ENCODE results near the gene PLCE1.

The PLCE1 gene

GRCh38 chr10:94010116-94010515, 16.4 kb downstream of the PLCE1 start:
- no peak overlapping the region for H3K4me3 ChIP-seq (ENCODE audit: low read length, poor library complexity, severe bottlenecking)
- no peaks in the 10 kb centered on the region for H4K20me1 ChIP-seq (ENCODE audit: insufficient read depth, low read length, poor library complexity, severe bottlenecking)
- no peaks in the 10 kb centered on the region for H3F3A ChIP-seq (ENCODE audit: low read depth)
- no peak overlapping the region for H2AFZ ChIP-seq (ENCODE audit: low read length)
- no peaks in the 10 kb centered on the region for H3K9me3 ChIP-seq (ENCODE audit: insufficient read depth, low read depth, low read length)
- no peaks in the 10 kb centered on the region for H3K36me3 ChIP-seq (ENCODE audit: insufficient read depth, low read length)
- H3K4me2 ChIP-seq (ENCODE audit: low read depth, low read length, poor library complexity, severe bottlenecking): no peak overlapping the region
- H3K79me2 ChIP-seq (ENCODE audit: insufficient read depth, low read length): no peaks in the 10 kb centered on the region
- H3K27me3 ChIP-seq (ENCODE audit: insufficient read depth, low read length, poor library complexity, severe bottlenecking): no peaks in the 10 kb centered on the region
- no peaks in the 10 kb centered on the region for H3K4me1 ChIP-seq (ENCODE audit: insufficient read depth, low read length, poor library complexity, severe bottlenecking)
- H3K9ac ChIP-seq (ENCODE audit: low read depth, low read length, poor library complexity, severe bottlenecking): no peak overlapping the region
- no peaks in the 10 kb centered on the region for H3K9me2 ChIP-seq (replicated peaks; ENCODE audit: low read depth, low read length)
- TF ChIP-seq CTCF (conservative IDR thresholded peaks at IDR 0.05; ENCODE audit: low read length) (no peak), EZH2phosphoT487 (IDR thresholded peaks at IDR 0.05; ENCODE audit: borderline replicate concordance) (no peak)

GRCh38 chr10:94010886-94011285, 17.2 kb downstream of the PLCE1 start:
- Histone ChIP-seq H3K27me3 (ENCODE audit: insufficient read depth, low read length, poor library complexity, severe bottlenecking) (no peaks in the 10 kb centered on the region), H3K9me3 (ENCODE audit: insufficient read depth, low read depth, low read length) (no peaks in the 10 kb centered on the region), H3K79me2 (ENCODE audit: insufficient read depth, low read length) (no peaks in the 10 kb centered on the region), H2AFZ (ENCODE audit: low read length) (no peak overlapping the region), H3K36me3 (ENCODE audit: insufficient read depth, low read length) (no peaks in the 10 kb centered on the region), H3K4me1 (ENCODE audit: insufficient read depth, low read length, poor library complexity, severe bottlenecking) (no peaks in the 10 kb centered on the region), H3K9ac (ENCODE audit: low read depth, low read length, poor library complexity, severe bottlenecking) (no peak overlapping the region), H3F3A (ENCODE audit: low read depth) (no peaks in the 10 kb centered on the region), H3K4me3 (ENCODE audit: low read length, poor library complexity, severe bottlenecking) (no peak overlapping the region), H3K9me2 (replicated peaks; ENCODE audit: low read depth, low read length) (no peaks in the 10 kb centered on the region), H4K20me1 (ENCODE audit: insufficient read depth, low read length, poor library complexity, severe bottlenecking) (no peaks in the 10 kb centered on the region), H3K4me2 (ENCODE audit: low read depth, low read length, poor library complexity, severe bottlenecking) (no peak overlapping the region)
- TF ChIP-seq EZH2phosphoT487 (IDR thresholded peaks at IDR 0.05; ENCODE audit: borderline replicate concordance): no peak
- no peak for TF ChIP-seq CTCF (conservative IDR thresholded peaks at IDR 0.05; ENCODE audit: low read length)

- no peaks in the 10 kb centered on the region for H3K79me2 ChIP-seq (ENCODE audit: insufficient read depth, low read length)
- H3K9ac ChIP-seq (ENCODE audit: low read depth, low read length, poor library complexity, severe bottlenecking): no peak overlapping the region
- H3K9me3 ChIP-seq (ENCODE audit: insufficient read depth, low read depth, low read length): no peaks in the 10 kb centered on the region
- H4K20me1 ChIP-seq (ENCODE audit: insufficient read depth, low read length, poor library complexity, severe bottlenecking): no peaks in the 10 kb centered on the region
- no peak overlapping the region for H2AFZ ChIP-seq (ENCODE audit: low read length)
- no peak overlapping the region for H3K4me3 ChIP-seq (ENCODE audit: low read length, poor library complexity, severe bottlenecking)
- TF ChIP-seq EZH2phosphoT487 (IDR thresholded peaks at IDR 0.05; ENCODE audit: borderline replicate concordance) (no peak), CTCF (conservative IDR thresholded peaks at IDR 0.05; ENCODE audit: low read length) (no peak)
- H3K4me2 ChIP-seq (ENCODE audit: low read depth, low read length, poor library complexity, severe bottlenecking): no peak overlapping the region
- H3K36me3 ChIP-seq (ENCODE audit: insufficient read depth, low read length): no peaks in the 10 kb centered on the region
- H3K27me3 ChIP-seq (ENCODE audit: insufficient read depth, low read length, poor library complexity, severe bottlenecking): no peaks in the 10 kb centered on the region
- no peaks in the 10 kb centered on the region for H3K4me1 ChIP-seq (ENCODE audit: insufficient read depth, low read length, poor library complexity, severe bottlenecking)
- no peaks in the 10 kb centered on the region for H3K9me2 ChIP-seq (replicated peaks; ENCODE audit: low read depth, low read length)
- no peaks in the 10 kb centered on the region for H3F3A ChIP-seq (ENCODE audit: low read depth)
Observed at GRCh38 chr10:94011296-94011695, 17.6 kb downstream of the PLCE1 start.
